Osteocyte (in vitro differentiated cells): ENCODE results near the gene STX2. TPM values are rescaled to one million over a fixed set of nuclear protein-coding genes. Genes with fewer than 3 reads are reported as not detected.
A peak's percentile ranks its signal among the peaks of the same experiment; 100 is the strongest.

Experiments
- DNase-seq: peaks from one replicate; pipeline ENCODE4 v3.0.0; 2021; ENCODE audit warnings: mixed read lengths; ENCODE audit not compliant: unreplicated experiment; ENCODE audit errors: extremely low spot score
- H3K27ac Mint-ChIP-seq: one replicate; pipeline ENCODE4 v1.8.0; 2021; ENCODE audit warnings: mild to moderate bottlenecking, mixed read lengths; ENCODE audit not compliant: unreplicated experiment
- H3K27me3 Mint-ChIP-seq: one replicate; pipeline ENCODE4 v1.8.0; 2021; ENCODE audit warnings: mixed read lengths; ENCODE audit not compliant: unreplicated experiment
- H3K36me3 Mint-ChIP-seq: one replicate; pipeline ENCODE4 v1.8.0; 2021; ENCODE audit warnings: mixed read lengths; ENCODE audit not compliant: unreplicated experiment
- H3K4me1 Mint-ChIP-seq: one replicate; pipeline ENCODE4 v1.8.0; 2021; ENCODE audit warnings: mixed read lengths; ENCODE audit not compliant: unreplicated experiment
- H3K4me3 Mint-ChIP-seq: one replicate; pipeline ENCODE4 v1.8.0; 2021; ENCODE audit warnings: mild to moderate bottlenecking, moderate library complexity, mixed read lengths; ENCODE audit not compliant: unreplicated experiment
- H3K9me3 Mint-ChIP-seq: one replicate; pipeline ENCODE4 v1.8.0; 2021; ENCODE audit warnings: mixed read lengths; ENCODE audit not compliant: unreplicated experiment
- total RNA-seq: library from RNA; stranded (reverse); gene quantifications from 2 replicates; pipeline ENCODE4 v1.2.1, GENCODE V29; 2021
- TF ChIP-seq, protein P1 (sequence below): fragments of 200-600 bp; sonication (generic); IDR thresholded peaks from 2 replicates; pipeline ENCODE4 v1.5.0; 2021; ENCODE audit warnings: antibody characterized with exemption, mild to moderate bottlenecking, moderate library complexity

Gene STX2
- total RNA-seq, 1 donor from 2014 or later: 32.0 TPM

DNA sequence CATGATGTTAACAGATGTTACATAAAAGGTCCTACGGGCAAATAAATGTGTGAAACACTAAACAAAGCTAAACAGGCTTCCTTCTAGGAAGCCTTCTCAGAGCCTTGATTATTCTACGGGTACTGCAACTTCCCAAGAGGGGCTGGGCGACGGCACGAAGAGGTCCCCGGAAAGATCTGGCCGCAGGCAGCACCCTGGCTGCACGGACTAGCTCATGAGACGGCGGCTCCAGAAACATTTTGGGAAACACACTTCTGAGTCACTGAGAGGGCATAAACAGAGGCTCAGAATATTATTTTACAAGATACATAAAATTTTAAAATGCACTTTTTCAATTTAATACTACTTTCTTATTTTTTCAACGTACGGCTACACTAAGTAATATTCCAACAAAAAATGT, 19.4 kb downstream of the STX2 start:
- no peak overlapping the region for H3K4me3 Mint-ChIP-seq
- peaks cover 22% of the 10 kb centered on the region for H3K4me1 Mint-ChIP-seq
- no peak overlapping the region for H3K27ac Mint-ChIP-seq
- peaks cover 25% of the 10 kb centered on the region for H3K36me3 Mint-ChIP-seq
- H3K9me3 Mint-ChIP-seq: no peaks in the 10 kb centered on the region
- peak; percentile 63 for DNase-seq
- TF ChIP-seq, protein P1, sequence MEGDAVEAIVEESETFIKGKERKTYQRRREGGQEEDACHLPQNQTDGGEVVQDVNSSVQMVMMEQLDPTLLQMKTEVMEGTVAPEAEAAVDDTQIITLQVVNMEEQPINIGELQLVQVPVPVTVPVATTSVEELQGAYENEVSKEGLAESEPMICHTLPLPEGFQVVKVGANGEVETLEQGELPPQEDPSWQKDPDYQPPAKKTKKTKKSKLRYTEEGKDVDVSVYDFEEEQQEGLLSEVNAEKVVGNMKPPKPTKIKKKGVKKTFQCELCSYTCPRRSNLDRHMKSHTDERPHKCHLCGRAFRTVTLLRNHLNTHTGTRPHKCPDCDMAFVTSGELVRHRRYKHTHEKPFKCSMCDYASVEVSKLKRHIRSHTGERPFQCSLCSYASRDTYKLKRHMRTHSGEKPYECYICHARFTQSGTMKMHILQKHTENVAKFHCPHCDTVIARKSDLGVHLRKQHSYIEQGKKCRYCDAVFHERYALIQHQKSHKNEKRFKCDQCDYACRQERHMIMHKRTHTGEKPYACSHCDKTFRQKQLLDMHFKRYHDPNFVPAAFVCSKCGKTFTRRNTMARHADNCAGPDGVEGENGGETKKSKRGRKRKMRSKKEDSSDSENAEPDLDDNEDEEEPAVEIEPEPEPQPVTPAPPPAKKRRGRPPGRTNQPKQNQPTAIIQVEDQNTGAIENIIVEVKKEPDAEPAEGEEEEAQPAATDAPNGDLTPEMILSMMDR: no peak
- H3K27me3 Mint-ChIP-seq: no peaks in the 10 kb centered on the region

DNA sequence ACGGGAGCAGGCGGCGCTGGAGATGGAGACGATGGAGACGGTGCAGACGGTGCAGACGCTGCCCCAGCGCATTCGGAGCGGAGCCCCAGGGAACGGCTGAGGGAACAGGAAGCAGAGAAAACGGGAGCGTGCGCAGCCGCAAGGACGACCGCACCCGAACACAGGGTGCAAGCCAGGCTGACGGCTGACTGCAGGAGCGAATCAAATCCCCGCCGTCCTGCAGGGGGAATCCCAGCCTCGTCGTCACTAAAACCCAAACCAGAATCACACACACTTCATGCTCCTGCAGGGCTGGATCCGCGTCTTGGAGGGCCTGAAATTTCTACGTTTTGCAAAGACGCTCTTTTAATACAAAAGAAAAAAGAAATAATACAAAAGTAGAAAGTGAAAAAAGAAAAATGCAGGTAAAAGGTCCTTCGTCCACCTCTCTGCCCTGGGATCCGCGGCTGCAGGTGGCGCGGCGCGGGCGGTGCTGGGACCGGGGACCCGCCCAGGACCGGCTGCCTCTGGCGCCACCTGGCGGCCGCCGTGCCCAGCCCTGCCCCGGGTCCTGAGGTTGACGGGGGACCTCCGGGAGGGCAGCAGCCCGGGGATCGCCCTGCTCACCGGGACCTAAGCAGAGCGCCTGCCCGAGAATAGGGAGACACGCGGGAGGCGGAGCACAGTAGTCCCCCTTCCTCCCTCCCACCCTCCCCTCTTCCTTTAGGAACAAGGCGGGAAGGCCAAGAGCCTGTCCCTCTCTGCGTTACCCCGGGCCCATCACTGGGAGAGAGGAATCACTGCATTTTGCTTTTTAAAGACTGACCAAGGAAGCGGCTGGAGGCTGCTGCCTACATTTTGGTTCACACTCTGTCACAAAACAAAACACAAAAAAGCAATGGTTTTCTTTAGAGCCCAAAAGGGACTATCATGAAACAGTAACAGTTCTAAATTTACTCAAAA, 20.1 kb downstream of the STX2 start:
- DNase-seq: peak; percentile 87
- peaks cover 27% of the 10 kb centered on the region for H3K36me3 Mint-ChIP-seq
- no peaks in the 10 kb centered on the region for H3K27me3 Mint-ChIP-seq
- H3K27ac Mint-ChIP-seq: no peak overlapping the region
- peaks cover 22% of the 10 kb centered on the region for H3K4me1 Mint-ChIP-seq
- no peaks in the 10 kb centered on the region for H3K9me3 Mint-ChIP-seq
- TF ChIP-seq, protein P1: peak; percentile 89
- H3K4me3 Mint-ChIP-seq: peak overlapping the region; percentile 26

DNA sequence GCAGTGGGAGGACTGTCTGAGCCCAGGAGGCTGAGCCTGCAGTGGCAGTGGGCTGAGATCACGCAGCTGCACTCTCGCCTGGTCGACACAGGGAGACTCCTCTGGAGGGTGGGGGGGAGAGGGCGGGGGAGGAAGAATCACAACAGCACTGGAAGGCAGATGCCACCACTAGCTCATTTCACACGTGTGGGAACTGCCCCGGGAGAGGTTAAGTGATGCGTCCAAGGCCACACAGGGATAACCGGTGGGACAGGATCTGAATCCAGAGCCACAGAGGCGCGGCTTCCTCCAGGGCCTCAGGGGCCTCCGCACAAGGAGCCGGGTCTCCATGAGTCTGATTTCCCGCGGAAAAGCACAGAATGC, 20.8 kb downstream of the STX2 start:
- Mint-ChIP-seq H3K27ac (no peak overlapping the region), H3K27me3 (no peaks in the 10 kb centered on the region), H3K36me3 (peaks cover 23% of the 10 kb centered on the region), H3K9me3 (no peaks in the 10 kb centered on the region), H3K4me1 (peaks cover 22% of the 10 kb centered on the region), H3K4me3 (no peak overlapping the region)
- TF ChIP-seq, protein P1: no peak
- DNase-seq: no peak

DNA sequence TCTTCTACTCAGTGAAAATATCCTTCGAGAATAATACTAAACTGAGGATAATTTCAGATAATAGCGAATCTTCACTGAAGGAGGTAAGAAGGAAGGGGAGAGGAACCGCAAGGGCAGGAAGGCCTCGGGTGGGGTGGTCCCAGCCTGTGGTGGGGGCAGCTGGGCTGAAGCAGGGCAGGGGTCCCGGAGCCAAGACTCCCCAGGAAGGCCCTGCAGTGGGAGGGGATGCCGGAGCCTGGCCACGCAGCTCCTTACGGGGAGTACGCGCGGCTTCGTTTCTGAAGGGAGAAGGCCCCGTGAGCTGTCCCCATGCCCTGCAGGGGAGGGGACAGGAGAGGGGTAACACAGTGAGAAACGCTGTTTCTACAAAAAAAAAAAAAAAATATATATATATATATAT, 21.2 kb downstream of the STX2 start:
- H3K36me3 Mint-ChIP-seq: peaks cover 18% of the 10 kb centered on the region
- H3K27ac Mint-ChIP-seq: peak overlapping the region; percentile 54
- H3K9me3 Mint-ChIP-seq: no peaks in the 10 kb centered on the region
- TF ChIP-seq, protein P1: no peak
- no peaks in the 10 kb centered on the region for H3K27me3 Mint-ChIP-seq
- H3K4me1 Mint-ChIP-seq: peaks cover 22% of the 10 kb centered on the region
- no peak overlapping the region for H3K4me3 Mint-ChIP-seq
- no peak for DNase-seq

DNA sequence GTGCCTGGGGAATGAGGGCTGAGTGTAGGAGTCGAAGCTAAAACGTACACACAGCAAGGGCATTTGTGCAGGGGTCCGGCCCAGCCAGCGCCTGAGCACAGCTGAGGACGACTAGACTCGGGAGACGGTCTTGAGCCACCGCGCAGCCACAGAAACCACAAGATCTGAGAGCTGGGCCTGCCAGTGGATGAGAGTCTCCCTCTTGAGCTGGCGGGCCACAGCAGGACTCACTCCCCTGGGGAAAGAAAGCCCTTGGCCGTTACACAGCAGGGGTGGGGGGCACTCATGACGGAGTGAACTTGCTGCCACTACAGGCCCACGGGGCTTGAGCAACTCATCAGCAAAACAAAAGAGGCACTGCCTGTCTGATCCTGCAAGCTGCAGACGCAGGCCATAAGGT, 23.0 kb downstream of the STX2 start:
- H3K4me3 Mint-ChIP-seq: no peak overlapping the region
- no peaks in the 10 kb centered on the region for H3K27me3 Mint-ChIP-seq
- H3K4me1 Mint-ChIP-seq: peaks cover 20% of the 10 kb centered on the region
- H3K9me3 Mint-ChIP-seq: no peaks in the 10 kb centered on the region
- no peak for DNase-seq
- TF ChIP-seq, protein P1: no peak
- no peak overlapping the region for H3K27ac Mint-ChIP-seq
- H3K36me3 Mint-ChIP-seq: peaks cover 20% of the 10 kb centered on the region
